HG02970 (cell line): ENCODE data around the gene MRTFA.
"Not testable (repeated sequence)": the region's sequence is repeated elsewhere in the genome, so short reads cannot be mapped to it uniquely, and the experiment has no call there.

Experiments used
- ATAC-seq: cut with Tn5 transposase; IDR thresholded peaks from one replicate; pipeline ENCODE4 v1.9.1; 2021; ENCODE audit warnings: mild to moderate bottlenecking, moderate library complexity, moderate number of reproducible peaks; ENCODE audit not compliant: unreplicated experiment, low FRiP score

The MRTFA gene

GRCh38 chr22:40636380-40637182 lies at the start of gene MRTFA:
Gene MRTFA (minus strand): TSS chr22:40636719.
- ATAC-seq, result peak; percentile 90

GRCh38 chr22:40685406-40685805 lies 48.9 kb upstream of the MRTFA start:
- ATAC-seq, result no peak

GRCh38 chr22:40684728-40685127 lies 48.2 kb upstream of the MRTFA start:
- ATAC-seq, result no peak

GRCh38 chr22:40681451-40681850 lies 44.9 kb upstream of the MRTFA start:
- ATAC-seq, result no peak

DNA sequence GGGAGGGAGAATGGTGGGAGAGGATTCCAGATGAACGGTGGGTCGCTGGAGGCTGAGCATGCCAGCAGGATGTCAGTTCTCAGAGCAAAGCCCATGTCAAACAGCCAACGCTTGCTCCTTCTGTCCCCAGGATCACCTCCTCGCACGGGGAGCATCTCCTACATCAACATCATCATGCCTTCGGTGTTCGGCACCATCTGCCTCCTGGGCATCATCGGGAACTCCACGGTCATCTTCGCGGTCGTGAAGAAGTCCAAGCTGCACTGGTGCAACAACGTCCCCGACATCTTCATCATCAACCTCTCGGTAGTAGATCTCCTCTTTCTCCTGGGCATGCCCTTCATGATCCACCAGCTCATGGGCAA lies 44.3 kb upstream of the MRTFA start:
- ATAC-seq, result no peak

GRCh38 chr22:40679964-40680818 lies 43.7 kb upstream of the MRTFA start:
- no peak for ATAC-seq

GRCh38 chr22:40679249-40679963 lies 42.9 kb upstream of the MRTFA start, which contains the start of gene MCHR1:
Gene MCHR1 (plus strand): TSS chr22:40679484. CDS start chr22:40679653, 169 bp downstream.
- ATAC-seq, result no peak

- no peak for ATAC-seq
Measured at GRCh38 chr22:40678493-40679248, 42.2 kb upstream of the MRTFA start.

DNA sequence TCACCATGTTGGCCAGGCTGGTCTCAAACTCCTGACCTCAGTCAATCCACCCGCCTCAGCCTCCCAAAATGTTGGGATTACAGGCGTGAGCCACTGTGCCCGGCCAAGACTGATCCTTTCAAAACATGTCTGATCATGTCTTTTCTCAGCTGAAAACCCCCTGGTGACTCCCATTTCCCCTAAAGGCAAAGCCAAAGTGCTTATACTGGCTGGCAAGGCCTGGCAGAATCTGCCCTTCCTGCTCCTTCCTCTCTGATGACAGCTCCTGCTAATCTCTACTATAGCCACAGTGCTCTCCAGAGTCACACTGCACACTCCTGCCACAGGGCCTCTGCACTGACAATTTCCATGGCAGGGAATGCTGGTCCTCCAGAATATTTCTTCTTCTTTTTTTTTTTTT lies 40.1 kb upstream of the MRTFA start:
- no peak for ATAC-seq

DNA sequence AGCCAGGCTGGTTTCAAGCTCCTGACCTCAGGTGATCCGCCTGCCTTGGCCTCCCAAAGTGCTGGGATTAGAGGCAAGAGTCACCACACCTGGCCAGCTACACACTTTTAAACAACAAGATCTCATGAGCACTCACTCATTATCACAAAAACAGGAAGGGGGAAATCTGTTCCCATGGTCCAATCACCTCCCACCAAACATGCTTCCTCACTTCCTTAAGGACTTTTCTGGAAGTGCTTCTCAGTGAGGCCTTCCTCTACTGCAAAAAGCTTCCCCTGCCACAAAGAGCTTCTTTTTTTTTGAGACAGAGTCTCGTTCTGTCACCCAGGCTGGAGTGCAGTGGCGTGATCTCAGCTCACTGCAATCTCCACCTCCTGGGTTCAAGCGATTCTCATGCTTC lies 39.6 kb upstream of the MRTFA start:
- ATAC-seq, result not testable (repeated sequence)

GRCh38 chr22:40674274-40674673 lies 37.8 kb upstream of the MRTFA start:
- ATAC-seq, result no peak

DNA sequence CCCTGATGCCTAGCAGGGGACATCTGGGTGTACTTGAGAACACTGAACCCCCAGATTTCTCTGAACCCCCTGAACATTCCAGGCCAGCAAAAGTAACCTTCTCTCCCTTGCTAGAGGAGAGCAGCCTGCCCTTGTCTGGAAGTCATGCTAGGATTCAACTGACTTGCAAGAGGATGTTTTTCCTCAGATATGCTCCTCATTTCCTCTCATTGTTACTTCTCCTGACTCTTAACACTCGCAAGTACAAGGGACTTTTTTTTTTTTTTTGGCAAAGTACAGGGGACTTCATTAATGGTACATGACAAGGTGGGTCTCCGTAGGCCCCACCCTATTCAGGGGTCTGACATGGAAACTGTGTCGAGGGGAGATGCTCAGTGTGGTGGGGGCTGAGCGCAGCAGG lies 36.5 kb upstream of the MRTFA start:
- no peak for ATAC-seq

- ATAC-seq, result no peak
Measured at GRCh38 chr22:40671796-40672360, 35.4 kb upstream of the MRTFA start.

- ATAC-seq, result no peak
Measured at GRCh38 chr22:40671369-40671768, 34.9 kb upstream of the MRTFA start.

DNA sequence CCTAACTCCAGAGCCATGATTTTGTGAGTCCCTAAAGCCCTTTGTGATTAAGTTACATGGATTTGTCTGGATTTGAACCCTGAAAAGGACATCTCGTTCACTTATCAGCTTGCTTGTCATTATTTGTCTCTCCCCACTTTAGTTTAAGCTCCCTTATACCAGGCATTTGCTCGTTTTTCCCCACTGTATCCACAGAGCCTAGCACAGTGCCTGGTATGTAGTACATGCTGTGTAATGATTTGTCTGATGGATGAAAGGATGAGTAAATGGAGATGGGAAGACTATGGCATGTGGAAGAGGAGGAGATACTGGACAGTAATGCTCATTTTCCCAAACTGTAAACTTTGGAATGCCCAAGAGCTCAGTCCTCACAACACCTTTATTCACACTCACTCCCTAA lies 33.5 kb upstream of the MRTFA start:
- no peak for ATAC-seq

- ATAC-seq, result no peak
Measured at GRCh38 chr22:40668611-40669411, 32.3 kb upstream of the MRTFA start.

DNA sequence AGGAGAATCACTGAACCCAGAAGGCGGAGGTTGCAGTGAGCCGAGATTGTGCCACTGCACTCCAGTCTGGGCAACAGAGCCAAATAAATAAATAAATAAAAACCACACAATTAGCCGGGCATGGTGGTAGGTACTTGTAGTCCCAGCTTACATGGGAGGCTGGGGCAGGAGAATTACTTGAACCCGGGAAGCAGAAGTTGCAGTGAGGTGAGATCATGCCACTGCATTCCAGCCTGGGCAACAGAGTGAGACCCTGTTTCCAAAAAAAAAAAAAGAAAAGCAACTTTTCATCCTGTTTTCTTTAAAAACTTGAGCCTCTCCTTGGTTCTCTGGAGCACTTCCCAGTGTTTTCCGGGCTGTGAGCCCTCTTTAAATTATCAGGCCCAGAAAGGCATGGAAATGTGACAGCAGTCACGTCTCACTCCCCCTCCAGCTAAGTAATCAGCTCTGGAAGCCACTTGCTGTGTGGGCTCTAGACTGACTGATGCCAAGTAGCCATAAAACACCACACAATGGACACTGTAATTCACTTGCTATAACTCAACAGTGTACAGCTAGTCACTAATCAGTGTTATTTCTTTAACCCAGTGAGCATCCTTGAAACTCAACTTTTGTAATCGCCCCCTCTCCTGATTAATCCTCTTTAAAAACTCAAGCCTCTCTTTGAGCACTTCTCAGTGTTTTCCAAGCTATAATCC lies 29.8 kb upstream of the MRTFA start:
- no peak for ATAC-seq

DNA sequence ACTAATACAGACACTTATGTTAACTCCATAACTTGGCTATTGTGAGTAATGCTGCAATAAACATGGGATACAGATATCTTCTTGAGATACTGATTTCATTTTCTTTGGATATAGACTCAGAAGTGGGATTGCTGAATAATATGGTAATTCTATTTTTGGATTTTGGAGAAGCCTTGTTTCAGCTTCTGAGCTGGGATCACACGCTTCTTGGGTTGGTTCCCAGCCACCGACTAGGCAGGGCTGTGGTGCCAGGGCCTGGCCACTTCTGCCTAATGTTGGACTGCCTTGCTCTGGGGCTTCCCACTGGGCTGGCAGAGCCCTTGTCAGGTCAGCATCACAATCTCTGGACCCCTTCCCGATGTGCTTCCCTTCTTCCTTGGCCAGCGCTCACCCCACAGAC lies 28.8 kb upstream of the MRTFA start:
- ATAC-seq, result no peak

DNA sequence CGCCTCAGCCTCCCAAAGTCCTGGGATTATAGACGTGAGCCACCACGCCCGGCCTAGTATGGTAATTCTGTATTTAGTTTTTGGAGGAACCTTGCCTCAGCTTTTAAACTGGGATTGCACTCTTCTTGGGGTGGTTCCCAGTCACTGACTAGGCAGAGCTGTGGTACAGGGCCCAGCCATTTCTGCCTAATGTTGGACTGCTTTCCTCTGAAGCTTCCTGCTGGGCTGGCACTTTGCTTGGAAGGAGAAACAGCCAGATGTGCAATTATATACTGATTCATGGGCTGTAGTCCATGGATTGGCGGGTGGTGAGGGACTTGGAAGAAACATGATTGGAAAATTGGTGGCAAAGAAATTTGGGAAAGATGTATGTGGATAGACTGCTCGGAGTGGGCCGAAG lies 25.2 kb upstream of the MRTFA start:
- ATAC-seq, result no peak
